ENCODE measurements around the gene PLEKHD1.

PLEKHD1 gene

DNA sequence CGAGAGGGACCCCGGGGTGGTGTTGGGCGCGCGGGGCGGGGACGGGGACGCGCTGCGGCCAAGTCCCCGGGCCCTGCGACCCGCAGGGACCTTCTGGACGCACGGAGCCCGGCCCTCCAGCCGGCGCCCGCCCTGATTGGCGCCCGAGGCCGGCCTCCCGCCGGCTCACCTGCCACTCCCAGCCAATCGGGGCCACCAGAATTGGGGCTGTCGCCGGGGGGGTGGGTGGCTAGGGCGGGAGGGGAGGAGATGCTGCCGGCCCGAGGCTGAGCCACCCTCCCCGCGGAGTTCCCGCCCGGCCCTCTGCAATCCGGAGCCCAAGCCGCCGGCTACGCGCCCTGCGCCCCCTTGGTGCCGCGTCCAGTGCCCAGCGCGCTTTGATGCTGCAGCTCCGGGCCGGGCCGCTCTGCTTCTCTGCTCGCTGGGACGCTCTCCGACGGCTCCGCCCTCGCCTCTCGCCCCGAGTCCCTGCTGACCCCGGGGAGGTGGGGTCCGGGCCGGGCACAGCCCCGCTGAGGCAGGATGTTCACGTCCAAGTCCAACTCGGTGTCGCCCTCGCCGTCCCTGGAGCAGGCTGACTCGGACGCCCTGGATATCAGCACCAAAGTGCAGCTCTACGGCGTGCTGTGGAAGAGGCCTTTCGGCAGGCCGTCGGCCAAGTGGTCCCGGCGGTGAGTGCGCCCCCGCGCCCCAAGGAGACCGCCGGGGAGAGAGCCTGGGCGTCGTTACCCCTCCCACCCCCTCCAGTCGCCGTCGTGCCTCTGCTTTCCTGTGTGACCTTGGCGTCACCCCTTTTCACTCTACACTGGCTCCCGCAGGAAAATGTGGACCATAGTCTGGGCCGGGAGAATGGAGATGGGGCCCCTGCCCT, at the start of gene PLEKHD1:
TSS of gene PLEKHD1 (plus strand) at position 285 of the 871 bp plus-strand sequence. CDS start at position 523, 238 bp downstream.
- H3K36me3 Mint-ChIP-seq: no peaks in the 10 kb centered on the region
- H3K4me3 Mint-ChIP-seq: peak within 1 kb of the TSS; percentile 51
- H3K4me1 Mint-ChIP-seq: peaks cover 5% of the 10 kb centered on the region
- H3K27me3 Mint-ChIP-seq: peaks cover 18% of the 10 kb centered on the region
- DNase-seq (ENCODE audit: low spot score in 2 of 2) (no peak), ATAC-seq (ENCODE audit: low read depth) (no peak)
- no peak within 1 kb of the TSS for H3K27ac Mint-ChIP-seq
- H3K9me3 Mint-ChIP-seq: no peaks in the 10 kb centered on the region

DNA sequence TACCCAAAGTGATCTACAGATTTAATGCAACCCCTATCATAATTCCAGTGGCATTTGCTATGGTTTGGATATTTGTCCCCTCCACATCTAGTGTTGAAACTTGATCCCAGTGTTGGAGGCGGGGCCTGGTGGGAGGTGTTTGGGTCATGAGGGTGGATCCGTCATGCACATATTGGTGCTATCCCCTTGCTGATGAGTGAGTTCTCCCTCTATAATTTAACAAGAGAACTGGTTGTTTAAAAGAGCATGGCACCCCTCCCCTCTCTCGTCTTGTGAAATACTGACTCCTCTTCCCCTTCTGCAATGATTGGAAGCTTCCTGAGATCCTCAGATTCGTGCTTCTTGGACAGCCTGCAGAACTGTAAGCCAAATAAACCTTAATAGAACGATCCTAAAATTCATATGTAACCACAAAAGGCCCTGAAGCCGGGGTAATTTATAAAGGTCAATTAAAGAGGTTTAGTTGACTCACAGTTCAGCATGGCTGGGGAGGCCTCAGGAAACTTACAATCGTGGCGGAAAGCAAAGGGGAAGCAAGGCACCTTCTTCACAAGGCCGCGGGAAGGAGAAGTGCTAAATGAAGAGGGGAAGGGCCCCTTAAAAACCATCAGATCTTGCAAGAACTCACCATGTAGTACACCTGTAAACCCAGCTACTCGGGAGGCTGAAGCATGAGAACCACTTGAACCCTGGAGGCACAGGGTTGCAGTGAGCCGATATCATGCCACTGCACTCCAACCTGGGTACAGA, 44.8 kb upstream of the PLEKHD1 start:
- no peak for ATAC-seq (ENCODE audit: low read depth)
- Mint-ChIP-seq H3K36me3 (peaks cover 15% of the 10 kb centered on the region), H3K4me1 (peaks cover 15% of the 10 kb centered on the region), H3K9me3 (no peaks in the 10 kb centered on the region), H3K27ac (no peak overlapping the region), H3K4me3 (no peak overlapping the region), H3K27me3 (no peaks in the 10 kb centered on the region)
- DNase-seq (ENCODE audit: low spot score in 2 of 2): no peak

DNA sequence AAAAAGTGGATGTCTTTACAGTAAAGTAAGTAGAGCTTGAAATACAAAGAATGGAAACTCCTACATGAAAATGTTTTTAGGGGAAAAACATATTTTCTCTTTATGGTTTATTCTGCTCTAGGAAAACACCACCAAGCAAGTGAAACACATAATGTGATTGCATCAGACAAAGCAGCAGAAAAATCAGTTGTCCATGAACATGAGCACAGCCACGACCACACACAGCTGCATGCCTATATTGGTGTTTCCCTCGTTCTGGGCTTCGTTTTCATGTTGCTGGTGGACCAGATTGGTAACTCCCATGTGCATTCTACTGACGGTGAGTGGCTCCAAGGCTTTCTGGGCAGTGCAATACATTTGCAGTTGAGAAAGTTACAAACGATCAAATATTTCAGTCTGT, 42.6 kb upstream of the PLEKHD1 start:
- no peak for ATAC-seq (ENCODE audit: low read depth)

DNA sequence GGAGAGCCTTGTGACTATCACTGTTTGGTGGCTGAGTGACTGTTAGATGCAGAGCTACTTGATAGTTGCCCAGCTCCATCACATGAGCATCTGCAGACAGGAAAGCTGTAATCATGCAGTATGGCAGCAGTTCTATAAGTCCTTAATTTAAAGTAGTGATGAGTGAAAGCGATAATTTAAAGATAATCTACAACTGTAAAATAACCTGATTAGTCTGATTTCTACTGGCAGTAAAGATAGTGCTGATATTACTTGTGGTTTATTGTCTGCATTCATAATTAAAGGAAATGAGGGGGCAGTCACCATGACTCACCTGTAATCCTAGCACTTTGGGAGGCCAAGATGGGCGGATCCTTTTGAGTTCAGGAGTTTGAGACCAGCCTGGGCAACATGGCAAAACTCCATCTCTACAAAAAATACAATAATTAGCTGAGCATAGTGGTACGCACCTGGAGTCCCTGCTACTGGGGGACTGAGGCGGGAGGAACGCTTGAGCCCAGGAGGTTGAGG, 41.2 kb upstream of the PLEKHD1 start:
- ATAC-seq (ENCODE audit: low read depth): no peak
- DNase-seq (ENCODE audit: low spot score in 2 of 2): no peak
- H3K4me3 Mint-ChIP-seq: no peak overlapping the region
- no peaks in the 10 kb centered on the region for H3K27me3 Mint-ChIP-seq
- no peaks in the 10 kb centered on the region for H3K9me3 Mint-ChIP-seq
- H3K4me1 Mint-ChIP-seq: peaks cover 6% of the 10 kb centered on the region
- no peak overlapping the region for H3K27ac Mint-ChIP-seq
- H3K36me3 Mint-ChIP-seq: peaks cover 27% of the 10 kb centered on the region

More for the DNA sequence above, 42.6 kb upstream of the PLEKHD1 start:
- Mint-ChIP-seq H3K27ac (no peak overlapping the region), H3K4me3 (no peak overlapping the region), H3K27me3 (no peaks in the 10 kb centered on the region), H3K36me3 (peaks cover 27% of the 10 kb centered on the region), H3K4me1 (peaks cover 6% of the 10 kb centered on the region), H3K9me3 (no peaks in the 10 kb centered on the region)
- DNase-seq (ENCODE audit: low spot score in 2 of 2): no peak

DNA sequence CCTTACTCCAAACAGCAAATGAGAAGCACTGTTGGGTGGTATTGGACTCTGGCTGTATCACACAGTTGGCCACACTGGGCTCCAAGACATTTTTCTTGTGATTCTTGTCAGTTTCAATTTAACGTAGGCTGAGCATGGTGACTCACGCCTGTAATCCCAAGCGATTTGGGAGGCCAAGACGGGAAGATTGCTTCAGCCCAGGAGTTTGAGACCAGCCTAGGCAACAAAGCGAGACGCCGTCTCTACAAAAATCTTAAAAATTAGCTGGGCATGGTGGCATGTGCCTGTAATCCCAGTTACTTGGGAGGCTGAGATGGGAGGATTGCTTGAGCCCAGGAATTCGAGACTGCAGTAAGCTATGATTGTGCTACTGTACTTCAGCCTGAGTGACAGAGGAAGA, 35.3 kb upstream of the PLEKHD1 start:
- no peaks in the 10 kb centered on the region for H3K27me3 Mint-ChIP-seq
- no peak for ATAC-seq (ENCODE audit: low read depth)
- H3K27ac Mint-ChIP-seq: no peak overlapping the region
- H3K4me1 Mint-ChIP-seq: no peaks in the 10 kb centered on the region
- H3K9me3 Mint-ChIP-seq: no peaks in the 10 kb centered on the region
- H3K36me3 Mint-ChIP-seq: peaks cover 19% of the 10 kb centered on the region
- no peak overlapping the region for H3K4me3 Mint-ChIP-seq
- DNase-seq (ENCODE audit: low spot score in 2 of 2): no peak

DNA sequence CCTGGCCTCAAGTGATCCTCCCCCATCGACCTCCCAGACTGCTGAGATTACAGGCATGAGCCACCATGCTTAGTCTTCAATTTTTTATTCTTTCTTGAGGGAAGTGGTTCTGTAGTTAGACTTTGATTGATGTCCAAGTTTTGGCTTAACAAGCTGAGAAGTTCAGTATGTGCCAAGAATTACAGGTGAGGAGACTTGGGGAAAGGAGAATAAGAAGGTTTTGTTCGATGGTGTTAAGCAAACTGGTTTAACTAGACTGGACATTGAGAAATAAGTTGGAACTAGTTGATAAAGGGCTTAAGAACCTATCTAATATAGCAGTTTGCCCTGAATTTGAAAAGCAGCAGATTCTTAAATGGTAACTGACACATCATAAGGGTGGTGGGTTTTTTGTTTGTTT, 32.6 kb upstream of the PLEKHD1 start:
- DNase-seq (ENCODE audit: low spot score in 2 of 2) (no peak), ATAC-seq (ENCODE audit: low read depth) (no peak)
- Mint-ChIP-seq H3K4me1 (no peaks in the 10 kb centered on the region), H3K27ac (no peak overlapping the region), H3K36me3 (peaks cover 11% of the 10 kb centered on the region), H3K27me3 (no peaks in the 10 kb centered on the region), H3K4me3 (no peak overlapping the region), H3K9me3 (no peaks in the 10 kb centered on the region)

DNA sequence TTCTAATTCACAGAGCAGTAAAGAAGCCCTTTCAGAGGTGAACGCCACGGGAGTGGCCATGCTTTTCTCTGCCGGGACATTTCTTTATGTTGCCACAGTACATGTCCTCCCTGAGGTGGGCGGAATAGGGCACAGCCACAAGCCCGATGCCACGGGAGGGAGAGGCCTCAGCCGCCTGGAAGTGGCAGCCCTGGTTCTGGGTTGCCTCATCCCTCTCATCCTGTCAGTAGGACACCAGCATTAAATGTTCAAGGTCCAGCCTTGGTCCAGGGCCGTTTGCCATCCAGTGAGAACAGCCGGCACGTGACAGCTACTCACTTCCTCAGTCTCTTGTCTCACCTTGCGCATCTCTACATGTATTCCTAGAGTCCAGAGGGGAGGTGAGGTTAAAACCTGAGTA, 26.2 kb upstream of the PLEKHD1 start:
- no peaks in the 10 kb centered on the region for H3K9me3 Mint-ChIP-seq
- peak overlapping the region; percentile 84 for H3K27ac Mint-ChIP-seq
- no peaks in the 10 kb centered on the region for H3K4me1 Mint-ChIP-seq
- H3K36me3 Mint-ChIP-seq: peaks cover 18% of the 10 kb centered on the region
- DNase-seq (ENCODE audit: low spot score in 2 of 2) (no peak), ATAC-seq (ENCODE audit: low read depth) (no peak)
- no peaks in the 10 kb centered on the region for H3K27me3 Mint-ChIP-seq
- H3K4me3 Mint-ChIP-seq: no peak overlapping the region

DNA sequence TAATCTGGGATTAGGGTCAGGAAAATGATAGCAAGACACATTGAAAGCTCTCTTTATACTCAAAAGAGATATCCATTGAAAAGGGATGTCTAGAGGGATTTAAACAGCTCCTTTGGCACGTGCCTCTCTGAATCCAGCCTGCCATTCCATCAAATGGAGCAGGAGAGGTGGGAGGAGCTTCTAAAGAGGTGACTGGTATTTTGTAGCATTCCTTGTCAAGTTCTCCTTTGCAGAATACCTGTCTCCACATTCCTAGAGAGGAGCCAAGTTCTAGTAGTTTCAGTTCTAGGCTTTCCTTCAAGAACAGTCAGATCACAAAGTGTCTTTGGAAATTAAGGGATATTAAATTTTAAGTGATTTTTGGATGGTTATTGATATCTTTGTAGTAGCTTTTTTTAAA, 25.4 kb upstream of the PLEKHD1 start:
- no peaks in the 10 kb centered on the region for H3K9me3 Mint-ChIP-seq
- ATAC-seq (ENCODE audit: low read depth): no peak
- no peaks in the 10 kb centered on the region for H3K4me1 Mint-ChIP-seq
- H3K4me3 Mint-ChIP-seq: no peak overlapping the region
- no peak for DNase-seq (ENCODE audit: low spot score in 2 of 2)
- peak overlapping the region; percentile 84 for H3K27ac Mint-ChIP-seq
- H3K36me3 Mint-ChIP-seq: peaks cover 16% of the 10 kb centered on the region
- H3K27me3 Mint-ChIP-seq: no peaks in the 10 kb centered on the region

DNA sequence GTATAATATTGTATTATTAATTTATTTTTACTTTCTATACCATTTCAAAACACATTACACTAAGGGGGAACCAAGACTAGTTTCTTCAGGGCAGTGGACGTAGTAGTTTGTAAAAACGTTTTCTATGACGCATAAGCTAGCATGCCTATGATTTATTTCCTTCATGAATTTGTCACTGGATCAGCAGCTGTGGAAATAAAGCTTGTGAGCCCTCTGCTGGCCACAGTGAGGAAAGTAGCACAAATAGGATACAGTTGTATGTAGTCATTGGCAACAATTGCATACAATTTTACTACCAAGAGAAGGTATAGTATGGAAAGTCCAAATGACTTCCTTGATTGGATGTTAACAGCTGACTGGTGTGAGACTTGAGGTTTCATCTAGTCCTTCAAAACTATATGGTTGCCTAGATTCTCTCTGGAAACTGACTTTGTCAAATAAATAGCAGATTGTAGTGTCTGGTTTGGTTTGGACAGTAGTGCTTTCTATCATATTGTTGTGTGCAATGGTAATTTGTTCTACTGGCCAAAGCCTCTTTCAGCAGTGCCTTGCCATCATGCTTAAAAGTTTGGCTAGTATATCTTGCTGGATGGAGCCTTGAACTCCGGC, 24.3 kb upstream of the PLEKHD1 start:
- H3K4me3 Mint-ChIP-seq: no peak overlapping the region
- H3K27me3 Mint-ChIP-seq: no peaks in the 10 kb centered on the region
- no peaks in the 10 kb centered on the region for H3K9me3 Mint-ChIP-seq
- DNase-seq (ENCODE audit: low spot score in 2 of 2) (peak; percentile 50), ATAC-seq (ENCODE audit: low read depth) (peak; percentile 87)
- H3K27ac Mint-ChIP-seq: peak overlapping the region; percentile 84
- peaks cover 16% of the 10 kb centered on the region for H3K36me3 Mint-ChIP-seq
- H3K4me1 Mint-ChIP-seq: no peaks in the 10 kb centered on the region

DNA sequence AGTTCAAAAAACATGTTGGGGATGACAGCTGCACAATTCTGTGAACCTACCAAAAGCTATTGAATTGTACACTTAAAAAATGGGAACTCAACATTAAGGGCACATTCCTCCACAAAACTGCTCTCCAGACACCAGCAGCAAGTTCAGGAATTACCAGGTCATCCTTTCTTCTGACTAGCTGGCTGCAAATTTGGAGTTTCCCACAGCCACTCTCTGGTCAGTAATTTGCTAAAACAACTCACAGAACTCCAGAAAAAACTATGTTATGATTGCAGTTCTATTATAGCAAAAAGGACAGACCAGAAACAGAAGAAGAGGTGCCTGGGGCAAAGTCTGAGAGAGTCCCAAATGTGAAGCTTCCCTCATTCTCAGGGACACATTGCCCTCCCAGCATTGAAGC, 20.1 kb upstream of the PLEKHD1 start:
- DNase-seq (ENCODE audit: low spot score in 2 of 2): no peak
- no peaks in the 10 kb centered on the region for H3K9me3 Mint-ChIP-seq
- peaks cover 6% of the 10 kb centered on the region for H3K36me3 Mint-ChIP-seq
- no peak overlapping the region for H3K27ac Mint-ChIP-seq
- H3K4me1 Mint-ChIP-seq: no peaks in the 10 kb centered on the region
- no peak overlapping the region for H3K4me3 Mint-ChIP-seq
- no peak for ATAC-seq (ENCODE audit: low read depth)
- H3K27me3 Mint-ChIP-seq: no peaks in the 10 kb centered on the region

DNA sequence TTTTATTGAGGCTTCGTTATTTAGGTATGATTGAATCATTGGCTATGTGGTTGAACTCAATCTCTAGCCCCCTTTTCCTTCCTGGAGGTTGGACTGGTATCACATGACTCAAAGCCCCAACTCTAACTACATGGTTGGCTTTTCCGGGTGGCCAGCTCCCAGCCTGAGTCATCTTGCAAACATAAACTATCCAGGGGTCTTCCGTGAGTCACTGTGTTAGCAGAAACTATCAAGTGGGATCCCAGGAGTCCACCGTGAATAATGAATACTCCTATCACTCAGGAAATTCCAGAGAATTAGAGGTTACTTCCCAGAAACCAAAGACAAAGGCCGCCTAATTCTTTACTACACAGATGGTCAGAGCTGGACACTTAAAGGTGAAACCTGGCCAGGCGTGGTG, 19.7 kb upstream of the PLEKHD1 start:
- H3K36me3 Mint-ChIP-seq: peaks cover 5% of the 10 kb centered on the region
- no peak overlapping the region for H3K27ac Mint-ChIP-seq
- ATAC-seq (ENCODE audit: low read depth) (no peak), DNase-seq (ENCODE audit: low spot score in 2 of 2) (no peak)
- H3K4me1 Mint-ChIP-seq: no peaks in the 10 kb centered on the region
- H3K27me3 Mint-ChIP-seq: no peaks in the 10 kb centered on the region
- no peak overlapping the region for H3K4me3 Mint-ChIP-seq
- H3K9me3 Mint-ChIP-seq: no peaks in the 10 kb centered on the region

DNA sequence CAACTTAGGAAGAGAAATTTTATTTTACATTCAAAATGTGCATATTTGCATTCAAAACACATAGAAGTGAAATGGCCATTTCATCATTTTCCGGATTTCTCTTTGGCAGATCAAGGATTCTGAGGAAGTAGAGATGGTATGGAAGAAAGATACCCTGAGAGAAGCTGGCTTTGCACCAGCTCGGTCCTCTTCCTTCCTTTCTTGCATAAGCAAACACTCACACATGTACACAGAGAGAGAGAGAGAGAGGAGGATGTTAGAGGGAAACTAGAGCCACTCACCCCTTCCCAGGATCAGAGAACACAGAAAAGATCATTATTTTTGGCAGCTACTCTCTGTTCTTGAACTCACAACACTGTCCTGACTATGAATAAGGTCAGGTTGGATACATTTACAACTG, 15.6 kb upstream of the PLEKHD1 start:
- H3K9me3 Mint-ChIP-seq: no peaks in the 10 kb centered on the region
- peaks cover 5% of the 10 kb centered on the region for H3K27me3 Mint-ChIP-seq
- DNase-seq (ENCODE audit: low spot score in 2 of 2) (no peak), ATAC-seq (ENCODE audit: low read depth) (no peak)
- no peak overlapping the region for H3K27ac Mint-ChIP-seq
- peaks cover 7% of the 10 kb centered on the region for H3K36me3 Mint-ChIP-seq
- no peak overlapping the region for H3K4me3 Mint-ChIP-seq
- no peaks in the 10 kb centered on the region for H3K4me1 Mint-ChIP-seq

DNA sequence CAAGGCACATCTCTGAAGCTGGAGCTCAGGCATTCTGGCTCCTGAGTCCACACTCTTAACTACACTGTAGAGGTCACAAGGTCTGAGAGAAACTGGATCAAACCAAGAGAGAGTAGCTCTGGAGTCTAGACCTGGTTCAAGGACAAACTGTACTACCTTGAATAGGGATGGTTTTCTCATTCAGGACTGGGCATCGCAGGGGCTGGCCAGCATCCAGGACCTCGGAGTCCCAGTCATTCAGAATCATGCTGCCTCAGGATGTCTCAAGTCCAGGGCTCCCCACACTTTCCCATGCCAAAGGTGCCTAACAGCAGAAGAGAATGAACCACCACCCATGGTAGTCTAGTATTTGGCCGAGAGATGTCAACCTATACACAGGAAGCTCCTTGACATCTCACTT, 13.1 kb upstream of the PLEKHD1 start:
- no peak overlapping the region for H3K27ac Mint-ChIP-seq
- peaks cover 6% of the 10 kb centered on the region for H3K27me3 Mint-ChIP-seq
- ATAC-seq (ENCODE audit: low read depth) (no peak), DNase-seq (ENCODE audit: low spot score in 2 of 2) (no peak)
- peaks cover 7% of the 10 kb centered on the region for H3K36me3 Mint-ChIP-seq
- no peaks in the 10 kb centered on the region for H3K9me3 Mint-ChIP-seq
- H3K4me1 Mint-ChIP-seq: peaks cover 2% of the 10 kb centered on the region
- H3K4me3 Mint-ChIP-seq: no peak overlapping the region

DNA sequence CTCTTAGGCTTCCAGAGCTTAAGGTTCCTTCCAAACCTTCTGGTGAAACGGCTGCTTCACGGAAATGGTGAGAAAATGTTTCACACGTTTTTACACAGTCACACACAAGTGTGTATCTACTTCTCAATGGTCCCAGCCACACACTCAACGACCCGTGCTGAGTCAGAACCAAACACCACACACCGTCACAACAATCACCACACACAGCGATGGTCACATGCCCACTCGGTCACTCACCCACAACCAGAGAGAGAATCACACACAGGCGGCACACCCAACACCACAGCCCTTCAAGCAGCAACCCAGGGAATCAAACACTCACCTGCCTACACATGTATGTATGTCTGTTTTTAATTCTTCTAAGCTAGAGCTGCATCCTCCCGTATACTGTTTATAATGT, 12.6 kb upstream of the PLEKHD1 start:
- no peaks in the 10 kb centered on the region for H3K9me3 Mint-ChIP-seq
- H3K27me3 Mint-ChIP-seq: peaks cover 9% of the 10 kb centered on the region
- no peak overlapping the region for H3K27ac Mint-ChIP-seq
- no peak for ATAC-seq (ENCODE audit: low read depth)
- H3K4me3 Mint-ChIP-seq: no peak overlapping the region
- no peak for DNase-seq (ENCODE audit: low spot score in 2 of 2)
- H3K4me1 Mint-ChIP-seq: peaks cover 2% of the 10 kb centered on the region
- H3K36me3 Mint-ChIP-seq: peaks cover 7% of the 10 kb centered on the region

All from memory B cell (primary cell).